Measurements from ENCODE around the gene GJB3. TPM values are rescaled to one million over a fixed set of nuclear protein-coding genes. Genes with fewer than 3 reads are reported as not detected.

GJB3 gene
- total and polyA plus RNA-seq, 9 of the 15 experiments (the other 6 are each of a cell fraction or from before 2014, with no cell fraction given), result not detected

DNA sequence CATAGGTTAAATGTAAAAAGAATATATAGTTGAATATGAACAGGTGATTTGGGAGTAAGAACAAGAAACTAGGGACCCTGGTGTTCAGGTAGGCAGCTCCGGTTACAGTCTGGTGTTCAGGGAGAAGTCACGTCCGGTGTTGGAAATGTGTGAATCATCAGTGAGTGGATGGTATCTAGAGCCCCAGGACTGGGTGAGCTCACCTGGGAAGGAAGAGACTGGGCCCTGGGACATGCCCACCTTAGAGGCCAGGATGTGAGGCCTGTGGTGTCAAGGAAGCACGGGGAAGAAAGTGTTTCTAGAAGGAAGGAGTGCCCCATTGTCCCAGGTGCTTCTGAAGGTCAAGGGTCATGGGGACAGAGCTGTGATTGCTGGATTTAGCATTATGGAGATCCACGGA is 1.5 kb upstream of the GJB3 start:
- H3K4me3 ChIP-seq, result no peak overlapping the region
- FAIRE-seq, result no peak
- intact Hi-C loops (cut with micrococcal nuclease), result no loop called here
- peaks cover 49 to 74% of the 10 kb centered on the region in 2 experiments for H3K27me3 ChIP-seq (ENCODE audit: control insufficient read depth in 2 of 2, insufficient read depth in 2 of 2, low read length in 2 of 2)
- no peak overlapping the region for H3K4me2 ChIP-seq (ENCODE audit: insufficient read depth, low read length)
- 0 out of 2 replicates have a peak, but pooled peaks cover 3% of the 10 kb centered on the region for H4K20me1 ChIP-seq (replicated peaks; ENCODE audit: control insufficient read depth, insufficient read depth, low read length)
- no peak for DNase-seq (ENCODE audit: extremely low read depth in 1 of 4, low spot score in 3 of 4)
- no TSS peak for BruUV-seq (replicated peaks)
- H3K79me2 ChIP-seq (ENCODE audit: control insufficient read depth, insufficient read depth, low read length), result no peaks in the 10 kb centered on the region
- ATAC-seq, result no peak
- CTCF ChIA-PET (ENCODE audit: low intra/inter-chr PET ratio), result interaction anchor here (0.9 kb wide), 1 partner anchor 86 kb away, joined by 4 read pairs; no protein-coding TSS in a partner anchor
- no peak overlapping the region for H2AFZ ChIP-seq (ENCODE audit: low read depth, low read length)
- H3K4me1 ChIP-seq (replicated peaks in 1 of 2; ENCODE audit: control insufficient read depth in 2 of 2, insufficient read depth in 2 of 2, low read length in 2 of 2), result peaks cover 0 to 11% of the 10 kb centered on the region in 2 experiments; a peak in 1 of 5 replicates
- no peaks in the 10 kb centered on the region for H3K36me3 ChIP-seq (ENCODE audit: control insufficient read depth, insufficient read depth, low read length)
- WGBS (ENCODE audit: insufficient coverage, low coverage, missing lambda C conversion rate), result 0% methylated on average over 5 of the region's 5 CpGs
- no peaks in the 10 kb centered on the region for H3K9me3 ChIP-seq (replicated peaks; ENCODE audit: control insufficient read depth, insufficient read depth, low read depth, low read length)
- H3K9me1 ChIP-seq (ENCODE audit: control insufficient read depth, insufficient read depth, low read length), result no peaks in the 10 kb centered on the region
- no peak overlapping the region for H3K27ac ChIP-seq (ENCODE audit: extremely low read depth, low read depth, low read length)
- TF ChIP-seq ZNF184 (CRISPR knock-in tag; IDR thresholded peaks at IDR 0.05) (no peak), RBM14 (IDR thresholded peaks at IDR 0.05; ENCODE audit: borderline replicate concordance, insufficient read depth, low read depth, low read length) (no peak), BCL6 (CRISPR knock-in tag; IDR thresholded peaks at IDR 0.05) (no peak), NFRKB (IDR thresholded peaks at IDR 0.05; ENCODE audit: low read depth) (no peak), SMARCA5 (IDR thresholded peaks at IDR 0.05) (no peak), GABPB2 (CRISPR knock-in tag; conservative IDR thresholded peaks at IDR 0.05) (no peak), RHOXF2B (CRISPR knock-in tag; conservative IDR thresholded peaks at IDR 0.05) (no peak)
- TF ChIP-seq, protein P1, sequence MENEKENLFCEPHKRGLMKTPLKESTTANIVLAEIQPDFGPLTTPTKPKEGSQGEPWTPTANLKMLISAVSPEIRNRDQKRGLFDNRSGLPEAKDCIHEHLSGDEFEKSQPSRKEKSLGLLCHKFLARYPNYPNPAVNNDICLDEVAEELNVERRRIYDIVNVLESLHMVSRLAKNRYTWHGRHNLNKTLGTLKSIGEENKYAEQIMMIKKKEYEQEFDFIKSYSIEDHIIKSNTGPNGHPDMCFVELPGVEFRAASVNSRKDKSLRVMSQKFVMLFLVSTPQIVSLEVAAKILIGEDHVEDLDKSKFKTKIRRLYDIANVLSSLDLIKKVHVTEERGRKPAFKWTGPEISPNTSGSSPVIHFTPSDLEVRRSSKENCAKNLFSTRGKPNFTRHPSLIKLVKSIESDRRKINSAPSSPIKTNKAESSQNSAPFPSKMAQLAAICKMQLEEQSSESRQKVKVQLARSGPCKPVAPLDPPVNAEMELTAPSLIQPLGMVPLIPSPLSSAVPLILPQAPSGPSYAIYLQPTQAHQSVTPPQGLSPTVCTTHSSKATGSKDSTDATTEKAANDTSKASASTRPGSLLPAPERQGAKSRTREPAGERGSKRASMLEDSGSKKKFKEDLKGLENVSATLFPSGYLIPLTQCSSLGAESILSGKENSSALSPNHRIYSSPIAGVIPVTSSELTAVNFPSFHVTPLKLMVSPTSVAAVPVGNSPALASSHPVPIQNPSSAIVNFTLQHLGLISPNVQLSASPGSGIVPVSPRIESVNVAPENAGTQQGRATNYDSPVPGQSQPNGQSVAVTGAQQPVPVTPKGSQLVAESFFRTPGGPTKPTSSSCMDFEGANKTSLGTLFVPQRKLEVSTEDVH (IDR thresholded peaks at IDR 0.05; ENCODE audit: low read depth, partially characterized antibody), result no peak
- TF ChIP-seq, protein P2, sequence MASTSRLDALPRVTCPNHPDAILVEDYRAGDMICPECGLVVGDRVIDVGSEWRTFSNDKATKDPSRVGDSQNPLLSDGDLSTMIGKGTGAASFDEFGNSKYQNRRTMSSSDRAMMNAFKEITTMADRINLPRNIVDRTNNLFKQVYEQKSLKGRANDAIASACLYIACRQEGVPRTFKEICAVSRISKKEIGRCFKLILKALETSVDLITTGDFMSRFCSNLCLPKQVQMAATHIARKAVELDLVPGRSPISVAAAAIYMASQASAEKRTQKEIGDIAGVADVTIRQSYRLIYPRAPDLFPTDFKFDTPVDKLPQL (IDR thresholded peaks at IDR 0.05; ENCODE audit: extremely low read depth, insufficient read length), result no peak
- TF ChIP-seq, protein P3, sequence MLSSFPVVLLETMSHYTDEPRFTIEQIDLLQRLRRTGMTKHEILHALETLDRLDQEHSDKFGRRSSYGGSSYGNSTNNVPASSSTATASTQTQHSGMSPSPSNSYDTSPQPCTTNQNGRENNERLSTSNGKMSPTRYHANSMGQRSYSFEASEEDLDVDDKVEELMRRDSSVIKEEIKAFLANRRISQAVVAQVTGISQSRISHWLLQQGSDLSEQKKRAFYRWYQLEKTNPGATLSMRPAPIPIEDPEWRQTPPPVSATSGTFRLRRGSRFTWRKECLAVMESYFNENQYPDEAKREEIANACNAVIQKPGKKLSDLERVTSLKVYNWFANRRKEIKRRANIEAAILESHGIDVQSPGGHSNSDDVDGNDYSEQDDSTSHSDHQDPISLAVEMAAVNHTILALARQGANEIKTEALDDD (IDR thresholded peaks at IDR 0.05), result no peak
- TF ChIP-seq, protein P4, sequence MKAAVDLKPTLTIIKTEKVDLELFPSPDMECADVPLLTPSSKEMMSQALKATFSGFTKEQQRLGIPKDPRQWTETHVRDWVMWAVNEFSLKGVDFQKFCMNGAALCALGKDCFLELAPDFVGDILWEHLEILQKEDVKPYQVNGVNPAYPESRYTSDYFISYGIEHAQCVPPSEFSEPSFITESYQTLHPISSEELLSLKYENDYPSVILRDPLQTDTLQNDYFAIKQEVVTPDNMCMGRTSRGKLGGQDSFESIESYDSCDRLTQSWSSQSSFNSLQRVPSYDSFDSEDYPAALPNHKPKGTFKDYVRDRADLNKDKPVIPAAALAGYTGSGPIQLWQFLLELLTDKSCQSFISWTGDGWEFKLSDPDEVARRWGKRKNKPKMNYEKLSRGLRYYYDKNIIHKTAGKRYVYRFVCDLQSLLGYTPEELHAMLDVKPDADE (conservative IDR thresholded peaks at IDR 0.05; ENCODE audit: control insufficient read depth, low read depth, low read length), result no peak
- TF ChIP-seq, protein P5, sequence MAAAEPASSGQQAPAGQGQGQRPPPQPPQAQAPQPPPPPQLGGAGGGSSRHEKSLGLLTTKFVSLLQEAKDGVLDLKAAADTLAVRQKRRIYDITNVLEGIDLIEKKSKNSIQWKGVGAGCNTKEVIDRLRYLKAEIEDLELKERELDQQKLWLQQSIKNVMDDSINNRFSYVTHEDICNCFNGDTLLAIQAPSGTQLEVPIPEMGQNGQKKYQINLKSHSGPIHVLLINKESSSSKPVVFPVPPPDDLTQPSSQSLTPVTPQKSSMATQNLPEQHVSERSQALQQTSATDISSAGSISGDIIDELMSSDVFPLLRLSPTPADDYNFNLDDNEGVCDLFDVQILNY (CRISPR knock-in tag; IDR thresholded peaks at IDR 0.05), result no peak
- in situ Hi-C loops (cut with MboI), result no loop called here
- H3K9ac ChIP-seq (ENCODE audit: insufficient read depth in 1 of 2, low read depth in 2 of 2, low read length in 2 of 2), result no peak overlapping the region
- POLR2A ChIA-PET, result no interaction called here

All from K562 (cell line).